HG03064 (cell line): ENCODE measurements around the gene YJEFN3.

Experiments
- ATAC-seq: cut with Tn5 transposase; IDR thresholded peaks from one replicate; pipeline ENCODE4 v1.9.1; 2021; ENCODE audit warnings: low read depth; ENCODE audit not compliant: unreplicated experiment

Gene YJEFN3

DNA sequence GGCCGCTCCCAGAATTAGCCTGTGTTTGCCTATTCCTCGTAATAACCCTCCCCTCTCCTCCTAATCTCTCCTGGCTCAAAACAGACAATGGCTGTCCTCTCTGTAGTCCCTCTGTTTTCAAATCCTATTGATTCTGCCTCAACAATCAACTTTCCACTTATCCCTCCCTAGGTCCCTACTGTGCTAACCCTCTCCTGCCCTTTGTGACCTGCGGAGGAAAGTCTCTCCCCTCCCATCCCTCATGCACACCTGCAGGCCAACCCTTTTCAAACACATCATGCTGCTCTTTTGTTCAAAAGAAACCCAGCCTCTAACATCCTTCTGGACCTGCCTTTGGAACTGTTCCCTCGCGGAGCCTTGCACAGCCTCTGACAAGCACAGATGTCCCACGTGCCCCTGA, 46.7 kb downstream of the YJEFN3 start:
- ATAC-seq = no peak

DNA sequence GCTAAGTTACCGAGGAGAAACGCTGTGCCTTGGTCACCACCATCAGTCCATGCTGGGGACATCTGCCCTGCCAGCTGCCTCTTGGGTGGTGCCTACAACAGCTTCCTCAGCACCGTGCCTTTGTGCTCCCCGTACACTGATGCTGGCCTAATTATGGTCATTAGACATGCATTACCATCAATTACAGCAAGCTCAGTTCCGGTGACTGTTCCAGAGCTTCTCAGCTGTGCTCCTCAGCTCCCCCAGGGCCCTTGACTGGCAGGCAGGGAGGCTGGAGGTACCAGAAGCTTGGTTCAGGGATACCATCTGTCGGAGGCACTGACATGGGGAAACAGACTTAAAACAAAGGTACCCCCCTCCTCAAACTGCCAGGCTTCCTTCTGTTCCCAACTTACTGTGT, 49.5 kb downstream of the YJEFN3 start:
- no peak for ATAC-seq

DNA sequence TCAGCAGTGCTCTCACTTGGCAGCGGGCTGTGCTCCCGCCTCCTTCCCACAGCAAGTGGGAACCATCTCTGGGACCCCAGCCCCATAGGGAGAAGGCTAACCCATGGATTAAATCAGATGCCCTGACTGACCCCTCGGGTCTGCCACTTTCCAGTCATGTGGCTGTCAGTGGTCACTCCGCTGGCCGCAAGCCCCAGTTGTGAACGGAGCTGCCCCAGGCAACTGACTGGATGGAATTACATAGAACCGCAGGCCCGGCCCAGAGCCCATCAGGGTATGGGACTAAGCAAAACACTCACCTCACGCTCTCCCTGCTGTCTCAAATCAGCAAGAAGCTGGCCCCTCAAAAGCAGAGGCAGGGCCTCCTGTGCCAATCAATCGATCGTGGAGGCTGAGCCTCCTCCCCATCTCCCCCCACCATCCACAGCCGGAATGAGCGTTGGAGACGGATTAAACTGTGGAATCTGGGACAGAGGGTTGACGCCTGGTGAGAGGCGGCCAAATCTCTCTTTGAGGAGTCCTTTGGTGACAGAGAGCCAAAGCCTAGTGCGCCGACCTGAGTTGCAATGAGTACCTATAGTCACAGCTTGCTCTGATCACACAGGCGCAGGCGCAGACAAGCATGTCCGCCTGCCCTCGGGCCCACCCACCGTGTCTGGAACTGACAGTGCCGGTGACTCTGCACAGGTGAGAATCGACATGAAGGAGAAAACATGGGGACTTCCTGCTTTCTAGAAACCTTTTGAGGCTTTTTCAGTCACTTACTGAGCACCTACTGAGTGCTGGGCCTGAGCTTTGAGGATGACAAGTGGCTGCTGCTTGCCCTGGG, 51.0 kb downstream of the YJEFN3 start:
- no peak for ATAC-seq

DNA sequence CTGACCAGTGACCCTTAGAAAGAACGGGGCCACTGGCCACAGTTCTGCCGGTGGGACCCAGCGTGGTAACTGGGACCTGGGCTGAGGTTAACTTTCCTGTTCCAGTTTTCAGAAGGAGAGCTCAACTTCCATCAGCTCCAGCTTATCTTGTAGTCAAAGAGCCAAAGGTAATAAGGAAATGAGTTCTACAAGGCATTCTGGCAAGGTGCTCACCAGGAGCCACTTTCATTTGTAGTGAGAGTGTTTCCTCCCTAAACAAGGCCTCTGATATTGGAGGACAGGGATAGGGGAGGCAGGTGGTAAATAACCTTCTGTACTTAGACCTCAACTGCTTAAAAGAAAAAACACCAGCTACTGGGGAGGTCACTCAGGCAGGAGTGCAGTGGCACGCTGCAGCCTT, 51.7 kb downstream of the YJEFN3 start:
- no peak for ATAC-seq

DNA sequence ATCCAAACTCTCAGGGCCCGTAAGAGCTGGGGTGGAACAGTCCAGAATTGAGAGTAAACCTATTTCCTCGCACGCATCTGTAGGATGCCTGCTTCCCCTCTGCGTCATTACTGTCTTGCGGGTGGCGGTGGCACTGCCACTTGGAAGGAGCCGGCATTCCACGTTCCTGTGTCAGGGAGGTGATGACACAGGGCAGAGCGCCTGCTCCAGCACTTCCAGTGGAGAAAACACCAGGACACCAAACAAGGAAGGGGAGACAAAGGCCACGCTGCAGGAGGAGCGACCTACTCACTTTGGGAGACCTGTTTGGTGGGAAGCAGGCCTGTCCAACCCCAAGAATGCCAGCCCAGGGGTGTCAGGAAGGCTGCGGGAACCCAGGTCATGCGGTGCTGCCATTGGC, 52.7 kb downstream of the YJEFN3 start:
- ATAC-seq = no peak

DNA sequence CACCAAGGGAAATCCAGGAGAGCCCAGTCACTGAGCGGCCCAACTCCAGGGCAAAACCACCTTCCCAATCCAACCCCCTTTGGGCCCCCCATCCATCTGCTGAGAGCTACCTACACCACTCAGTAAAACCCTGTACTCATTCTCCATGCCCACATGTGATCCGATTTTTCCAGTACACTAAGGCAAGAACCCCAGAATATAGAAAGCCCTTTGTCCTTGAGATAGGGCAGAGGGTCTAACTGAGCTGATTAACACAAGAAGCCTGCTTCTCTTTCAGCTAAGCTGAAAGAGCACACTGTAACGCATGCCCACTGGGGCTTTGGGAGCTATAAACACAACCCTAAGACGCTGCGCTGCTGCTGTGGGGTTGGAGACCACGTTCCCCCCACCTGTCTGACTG, 53.8 kb downstream of the YJEFN3 start:
- ATAC-seq = no peak

DNA sequence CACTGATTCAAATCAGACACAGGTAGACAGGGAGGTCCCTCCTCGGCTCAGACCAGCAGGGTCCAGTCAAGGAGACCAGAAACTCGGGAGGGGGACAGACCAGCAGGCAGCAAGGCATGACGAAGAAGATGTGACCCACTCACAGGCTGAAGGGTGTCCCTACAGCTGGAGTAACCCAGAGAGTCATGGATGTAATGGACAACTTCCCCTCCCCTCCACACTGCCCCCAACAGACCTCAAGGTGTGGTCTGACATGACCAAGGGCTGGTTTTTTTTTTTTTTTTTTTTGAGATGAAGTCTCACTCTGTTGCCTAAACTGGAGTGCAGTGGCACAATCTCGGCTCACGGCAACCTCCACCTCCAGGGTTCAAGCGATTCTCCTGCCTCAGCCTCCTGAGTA, 55.6 kb downstream of the YJEFN3 start:
- ATAC-seq = no peak
